ENCODE measurements around the gene RGS19. TPM values are rescaled to one million over a fixed set of nuclear protein-coding genes. Genes with fewer than 3 reads are reported as not detected.
A peak's percentile ranks its signal among the peaks of the same experiment; 100 is the strongest.
"Not testable (repeated sequence)": the region's sequence is repeated elsewhere in the genome, so short reads cannot be mapped to it uniquely, and the experiment has no call there.

The RGS19 gene, protein sequence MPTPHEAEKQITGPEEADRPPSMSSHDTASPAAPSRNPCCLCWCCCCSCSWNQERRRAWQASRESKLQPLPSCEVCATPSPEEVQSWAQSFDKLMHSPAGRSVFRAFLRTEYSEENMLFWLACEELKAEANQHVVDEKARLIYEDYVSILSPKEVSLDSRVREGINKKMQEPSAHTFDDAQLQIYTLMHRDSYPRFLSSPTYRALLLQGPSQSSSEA
- total RNA-seq: 1 to 10 TPM; 3.4 to 5.9 TPM
- long read RNA-seq, partial matches to known transcripts: 0 of 4 reads
- long read RNA-seq, other reads (novel, unspliced or antisense): 1 of 4 reads

DNA sequence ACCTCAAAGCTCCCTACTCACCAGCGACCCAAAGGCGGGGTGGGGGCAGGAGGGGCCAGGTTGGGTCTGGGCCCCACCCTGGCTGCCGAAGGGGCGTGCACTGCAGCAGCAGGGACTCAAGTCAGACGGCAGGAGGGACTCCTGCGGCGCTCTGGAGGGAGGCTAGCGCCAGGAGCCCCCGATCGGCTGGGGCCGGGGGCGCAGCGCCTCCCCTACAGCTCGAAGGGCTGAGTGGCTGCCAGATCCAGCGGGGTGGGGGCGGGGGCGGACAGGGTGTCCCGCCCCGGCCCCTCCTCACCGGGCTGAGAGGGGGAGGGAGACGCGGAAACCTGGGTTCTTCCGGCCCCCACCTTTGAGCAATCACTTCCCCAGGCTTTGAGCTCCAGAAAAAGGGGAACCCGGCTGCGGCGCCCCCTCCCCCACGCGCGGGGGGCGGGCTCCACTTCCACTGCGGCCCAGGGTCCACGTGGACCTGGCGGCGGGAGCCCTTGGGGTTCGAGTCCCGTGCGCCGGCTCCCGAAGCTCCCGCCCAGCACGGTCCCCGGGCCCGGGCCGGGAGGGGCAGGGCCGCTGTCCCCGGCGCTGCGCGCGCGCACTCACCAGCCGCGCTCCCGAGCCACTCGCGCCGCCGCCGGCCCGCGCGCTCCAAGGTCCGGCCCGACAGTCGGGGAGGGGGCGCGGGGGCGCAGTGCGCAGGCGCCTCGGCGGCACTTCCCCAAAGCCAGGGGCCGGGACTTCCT, at the start of gene RGS19:
Gene RGS19, minus strand, starts transcription at position 246 of the 740 bp plus-strand sequence. CDS start 2,632 bp downstream, outside the sequence.
- ATAC-seq (peak; percentile 59), DNase-seq (peak; percentile 59 to 77)
- intact Hi-C loops (cut with DNase I, micrococcal nuclease): no loop called here

DNA sequence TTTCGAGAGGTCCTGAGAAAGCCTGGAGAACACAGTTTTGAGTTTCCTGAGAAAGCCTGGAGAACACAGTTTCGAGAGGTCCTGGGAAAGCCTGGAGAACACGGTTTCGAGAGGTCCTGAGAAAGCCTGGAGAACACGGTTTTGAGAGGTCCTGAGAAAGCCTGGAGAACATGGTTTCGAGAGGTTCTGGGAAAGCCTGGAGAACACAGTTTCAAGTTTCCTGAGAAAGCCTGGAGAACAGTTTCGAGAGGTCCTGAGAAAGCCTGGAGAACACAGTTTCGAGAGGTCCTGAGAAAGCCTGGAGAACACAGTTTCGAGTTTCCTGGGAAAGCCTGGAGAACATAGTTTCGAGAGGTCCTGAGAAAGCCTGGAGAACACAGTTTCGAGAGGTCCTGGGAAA, 44.2 kb upstream of the RGS19 start:
- intact Hi-C loops (cut with DNase I, micrococcal nuclease); DNase-seq; ATAC-seq: not testable (repeated sequence)

DNA sequence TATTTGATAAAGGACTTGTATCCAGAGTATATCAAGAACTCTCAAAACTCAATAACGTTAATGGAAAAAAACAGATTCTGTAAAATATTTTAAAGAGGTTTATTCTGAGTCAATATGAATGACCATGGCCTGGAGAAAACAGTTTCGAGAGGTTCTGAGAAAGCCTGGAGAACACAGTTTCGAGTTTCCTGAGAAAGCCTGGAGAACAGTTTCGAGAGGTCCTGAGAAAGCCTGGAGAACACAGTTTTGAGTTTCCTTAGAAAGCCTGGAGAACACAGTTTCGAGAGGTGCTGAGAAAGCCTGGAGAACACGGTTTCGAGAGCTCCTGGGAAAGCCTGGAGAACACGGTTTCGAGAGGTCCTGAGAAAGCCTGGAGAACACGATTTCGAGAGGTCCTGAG, 43.6 kb upstream of the RGS19 start:
- ATAC-seq; DNase-seq; intact Hi-C loops (cut with DNase I, micrococcal nuclease): not testable (repeated sequence)

DNA sequence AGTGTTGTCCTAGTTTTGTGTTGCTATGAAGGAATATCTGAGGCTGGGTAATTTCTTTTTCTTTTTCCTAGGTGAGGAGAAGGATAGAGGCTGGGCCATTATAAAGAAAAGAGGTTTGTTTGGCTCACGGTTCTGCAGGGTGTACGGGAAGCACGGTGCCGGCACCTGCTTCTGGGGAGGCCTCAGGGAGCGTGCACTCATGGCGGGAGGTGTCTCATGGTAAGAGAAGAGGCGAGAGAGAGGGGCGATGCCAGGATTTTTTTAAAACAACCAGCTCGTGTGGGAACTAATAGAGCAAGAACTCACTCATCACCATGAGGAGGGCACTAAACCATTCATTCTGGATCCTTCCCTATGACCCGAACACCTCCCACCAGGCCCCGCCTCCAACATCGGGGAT, 42.3 kb upstream of the RGS19 start:
- DNase-seq (no peak), ATAC-seq (no peak)
- intact Hi-C loops (cut with DNase I, micrococcal nuclease): no loop called here

DNA sequence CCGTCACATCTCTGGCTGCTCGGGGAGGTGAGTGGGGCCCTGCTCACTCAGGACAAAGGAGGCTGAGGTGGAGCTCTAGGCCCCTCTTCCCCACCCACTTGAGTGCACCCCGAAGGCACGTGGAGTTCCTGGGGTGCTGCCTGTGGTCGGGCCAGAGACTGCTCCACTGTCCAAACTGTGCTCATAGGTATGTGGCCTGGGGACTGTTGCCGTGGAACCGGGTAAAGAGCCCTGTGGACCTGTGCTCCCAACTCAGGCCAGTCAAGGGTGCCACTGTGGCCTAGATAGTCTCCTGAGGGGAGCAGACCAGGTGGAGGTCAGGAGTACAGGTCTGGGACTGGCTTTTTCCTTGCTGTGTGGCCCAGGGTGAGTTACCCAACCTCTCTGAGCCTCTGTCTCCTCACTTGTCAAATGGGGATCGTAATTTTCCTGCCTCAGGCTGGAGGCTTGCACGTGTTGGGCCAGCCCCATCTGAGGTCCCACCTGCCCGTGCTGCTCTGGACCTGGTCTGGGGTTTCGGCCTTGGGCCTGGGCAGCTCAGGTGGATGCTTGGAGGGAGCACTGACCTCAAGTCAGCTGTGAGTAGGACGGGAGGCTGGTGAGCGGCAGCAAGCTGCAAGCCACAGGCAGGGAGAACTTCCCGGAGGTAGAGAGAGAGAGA, 40.5 kb upstream of the RGS19 start:
- ATAC-seq: peak; percentile 16
- intact Hi-C loops (cut with DNase I, micrococcal nuclease): no loop called here
- peak in 1 of 2 donors; percentile 14 for DNase-seq

DNA sequence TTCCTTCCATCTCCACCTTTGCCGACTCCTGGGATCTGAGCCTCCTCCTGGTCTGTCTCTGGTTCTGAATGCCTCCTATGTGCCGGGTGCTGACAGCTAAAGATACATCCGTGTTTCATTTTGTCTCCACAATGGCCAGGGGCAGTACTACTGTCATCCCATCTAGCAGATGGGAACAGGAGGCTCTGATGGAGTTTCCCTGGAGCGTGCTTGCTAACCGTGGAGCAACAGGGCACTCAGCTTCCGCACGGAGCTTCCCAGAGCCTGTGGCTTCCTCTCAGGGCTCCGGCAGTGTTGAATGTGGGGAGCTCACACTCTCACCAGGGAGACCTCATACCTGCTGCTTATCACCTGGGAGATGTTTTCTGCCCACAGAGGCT, 40.0 kb upstream of the RGS19 start:
- intact Hi-C loops (cut with DNase I, micrococcal nuclease): no loop called here
- ATAC-seq (no peak), DNase-seq (no peak)

DNA sequence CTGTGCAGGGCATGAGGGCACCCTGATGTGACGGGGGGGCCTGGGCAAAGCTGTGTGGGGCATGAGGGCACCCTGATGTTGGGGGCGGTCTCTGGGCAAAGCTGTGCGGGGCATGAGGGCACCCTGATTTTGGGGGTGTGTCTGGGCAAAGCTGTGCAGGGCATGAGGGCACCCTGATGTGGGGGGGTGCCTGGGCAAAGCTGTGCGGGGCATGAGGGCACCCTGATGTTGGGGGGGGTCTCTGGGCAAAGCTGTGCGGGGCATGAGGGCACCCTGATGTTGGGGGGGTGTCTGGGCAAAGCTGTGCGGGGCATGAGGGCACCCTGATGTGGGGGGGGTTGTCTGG, 38.1 kb upstream of the RGS19 start:
- ATAC-seq; DNase-seq; intact Hi-C loops (cut with DNase I, micrococcal nuclease): not testable (repeated sequence)

DNA sequence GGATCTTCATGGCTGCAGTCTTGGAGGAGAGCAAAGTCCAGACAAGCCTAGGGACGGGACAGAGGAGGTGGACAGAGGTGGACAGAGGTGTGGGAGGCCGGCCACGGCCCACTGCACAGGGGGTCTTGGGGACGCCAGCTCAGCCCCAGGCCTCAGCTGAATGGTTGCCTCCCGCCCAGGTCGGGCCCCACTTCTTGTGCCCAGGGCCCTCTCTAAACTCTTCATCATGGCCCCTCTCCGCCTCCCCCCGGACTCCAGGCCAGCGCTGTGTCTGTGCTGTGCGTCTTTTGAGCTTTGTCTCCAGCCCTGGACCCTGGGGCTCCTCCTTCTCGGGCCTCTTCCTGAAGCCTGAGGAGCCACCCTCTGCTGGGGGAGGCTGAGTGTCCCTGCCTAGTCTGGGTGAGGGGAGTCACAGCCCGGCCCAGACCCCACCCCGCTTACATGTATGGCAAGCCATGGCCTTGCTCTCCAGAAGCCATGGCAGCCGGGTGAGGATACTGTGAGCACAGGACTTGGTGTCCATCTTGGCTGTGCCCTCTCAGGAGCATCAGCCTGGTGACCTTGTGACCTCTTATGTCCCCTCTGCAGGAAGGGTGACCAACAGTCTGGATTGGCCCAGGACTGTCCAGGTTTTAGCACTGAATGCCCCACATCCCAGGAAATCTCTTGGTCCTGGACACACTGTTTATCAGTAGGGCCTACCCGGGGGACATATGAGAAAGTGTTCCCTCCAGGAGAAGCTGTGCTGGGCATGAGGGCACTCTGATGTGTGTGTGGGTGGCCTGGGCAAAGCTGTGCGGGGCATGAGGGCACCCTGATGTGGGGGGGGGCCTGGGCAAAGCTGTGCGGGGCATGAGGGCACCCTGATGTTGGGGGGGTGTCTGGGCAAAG, 37.5 kb upstream of the RGS19 start:
- intact Hi-C loops (cut with DNase I, micrococcal nuclease): no loop called here
- peak in 1 of 2 donors; percentile 17 for DNase-seq
- no peak for ATAC-seq

DNA sequence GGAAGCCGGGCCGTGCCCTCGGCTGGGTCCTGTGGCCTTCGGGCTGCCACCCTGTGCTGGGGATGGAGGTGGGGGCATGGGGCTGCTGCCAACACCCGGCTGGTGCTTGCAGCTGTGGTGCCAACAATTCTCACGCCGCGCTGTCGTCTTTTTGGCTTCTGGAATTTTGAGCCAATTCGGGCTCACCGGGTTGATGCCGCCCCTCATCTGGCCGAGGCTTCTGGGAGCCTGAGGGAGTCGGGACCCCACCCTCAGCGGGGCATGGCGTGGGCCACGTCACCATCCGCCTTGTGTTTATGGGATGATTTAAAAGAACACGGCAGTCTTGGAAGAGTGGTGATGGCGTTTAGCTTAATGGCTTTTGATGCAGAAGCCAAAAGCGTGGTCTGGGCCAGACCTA, 36.7 kb upstream of the RGS19 start:
- no peak for ATAC-seq
- intact Hi-C loops (cut with DNase I, micrococcal nuclease): no loop called here
- DNase-seq: no peak

DNA sequence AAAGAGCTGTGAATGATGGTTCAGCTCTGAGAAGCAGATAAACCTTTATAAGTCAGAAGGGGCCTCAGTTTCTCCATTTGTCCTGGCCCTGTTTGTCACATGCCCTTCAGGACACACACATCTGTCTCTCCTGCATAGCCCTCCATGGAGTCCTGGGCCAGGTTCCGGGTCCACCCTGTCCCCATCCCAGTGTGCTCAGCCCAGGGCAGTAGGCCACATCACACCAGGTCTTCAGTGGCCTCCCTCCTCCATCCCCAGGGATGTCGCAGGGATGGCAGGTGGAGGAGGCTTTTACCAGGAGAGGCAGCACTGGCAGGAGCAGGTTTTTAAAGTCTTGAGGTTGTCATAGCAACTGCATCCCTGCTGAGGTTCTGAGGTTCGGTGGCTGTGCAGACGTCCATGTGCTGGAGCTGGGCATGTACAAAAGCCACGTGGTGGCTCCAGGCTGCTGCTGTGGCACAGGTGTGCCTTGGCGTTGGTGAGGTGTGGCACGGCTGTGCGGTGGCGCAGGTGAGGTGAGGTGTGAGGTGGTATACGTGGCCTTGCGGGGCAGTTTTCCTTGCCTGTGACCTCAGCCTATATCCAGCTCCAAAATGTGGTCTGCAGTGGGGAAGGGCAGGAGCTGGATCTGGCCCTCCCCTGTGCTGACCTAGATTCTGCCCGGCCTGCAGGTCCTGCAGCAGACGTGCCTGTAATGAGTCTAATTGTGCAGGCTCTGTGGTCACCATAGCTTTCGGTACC, 36.0 kb upstream of the RGS19 start:
- DNase-seq: peak in 1 of 2 donors; percentile 16
- ATAC-seq: no peak
- intact Hi-C loops (cut with DNase I, micrococcal nuclease): no loop called here

DNA sequence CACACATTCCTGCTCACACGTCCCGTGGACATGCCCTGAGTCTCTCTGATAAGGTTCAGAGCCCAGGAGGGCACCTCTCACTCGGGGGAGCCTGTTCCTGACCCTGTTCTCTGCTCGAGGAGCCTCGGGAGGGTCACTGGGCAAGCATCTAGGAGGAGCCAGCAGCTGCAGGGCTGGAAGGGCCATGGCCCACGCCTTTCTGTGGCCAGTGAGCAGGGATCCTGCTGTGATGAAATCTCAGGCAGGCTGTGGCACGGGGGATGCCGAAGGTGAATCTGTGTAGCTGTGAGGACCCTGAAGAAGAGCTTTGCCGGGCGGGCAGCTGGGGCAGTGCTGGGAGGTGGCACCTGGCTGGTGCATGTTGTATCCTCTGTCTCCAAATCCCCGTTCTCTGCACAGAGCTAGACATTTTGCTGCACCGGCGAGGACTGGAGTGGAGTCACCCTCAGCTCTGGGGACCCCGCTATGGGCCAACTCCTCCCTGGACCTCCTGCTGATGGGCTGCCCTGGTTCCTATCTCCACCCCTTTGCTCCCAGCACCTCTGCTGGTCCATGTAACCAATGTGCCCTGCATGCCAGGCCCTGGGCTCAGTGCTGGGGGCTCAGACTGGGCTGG, 35.1 kb upstream of the RGS19 start:
- intact Hi-C loops (cut with DNase I, micrococcal nuclease): no loop called here
- DNase-seq (peak in 1 of 2 donors; percentile 14), ATAC-seq (no peak)

DNA sequence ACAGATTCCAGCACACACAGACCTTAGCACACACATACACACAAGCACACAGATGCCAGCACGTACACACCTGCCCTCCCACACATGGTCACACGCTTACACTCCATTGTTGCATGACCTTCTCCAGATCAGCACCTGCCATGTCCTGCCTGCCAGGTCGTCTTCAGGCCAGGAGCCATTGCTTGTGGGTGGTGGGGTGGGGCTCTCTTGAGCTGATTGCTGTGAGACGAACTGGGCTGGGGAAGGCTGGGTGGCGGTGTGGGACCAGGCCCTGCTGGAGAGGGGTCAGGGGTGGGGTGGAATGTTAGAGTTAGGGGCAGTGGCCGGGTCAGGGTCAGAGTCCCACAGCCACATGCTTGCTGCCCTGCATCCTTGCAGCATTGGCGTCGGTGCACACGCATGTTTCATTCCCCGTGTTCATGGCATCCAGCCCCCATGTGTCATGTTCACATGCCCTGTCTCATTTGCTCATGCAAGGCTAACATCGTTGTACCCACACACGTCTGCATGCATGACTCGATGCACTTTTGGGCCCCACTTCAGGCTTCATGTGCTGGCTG, 34.6 kb upstream of the RGS19 start:
- DNase-seq (peak in 1 of 2 donors; percentile 10), ATAC-seq (no peak)
- intact Hi-C loops (cut with DNase I, micrococcal nuclease): no loop called here

DNA sequence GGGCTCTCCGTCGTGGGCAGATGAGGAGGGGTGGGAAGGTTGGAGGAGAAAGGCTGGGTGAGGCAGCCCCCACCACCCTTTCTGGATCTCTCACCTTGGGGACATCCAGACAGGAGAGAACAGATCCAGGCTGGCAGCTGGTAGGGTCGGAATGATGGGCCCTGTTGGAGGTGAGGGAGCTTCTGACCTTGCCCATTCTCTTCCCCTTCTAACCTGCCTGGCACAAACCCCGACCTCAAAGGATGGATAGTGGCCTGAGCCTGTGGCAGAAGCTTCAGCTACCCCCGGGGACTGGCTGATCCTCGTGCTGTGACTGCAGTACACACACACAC, 34.1 kb upstream of the RGS19 start:
- DNase-seq (no peak), ATAC-seq (no peak)
- intact Hi-C loops (cut with DNase I, micrococcal nuclease): no loop called here

DNA sequence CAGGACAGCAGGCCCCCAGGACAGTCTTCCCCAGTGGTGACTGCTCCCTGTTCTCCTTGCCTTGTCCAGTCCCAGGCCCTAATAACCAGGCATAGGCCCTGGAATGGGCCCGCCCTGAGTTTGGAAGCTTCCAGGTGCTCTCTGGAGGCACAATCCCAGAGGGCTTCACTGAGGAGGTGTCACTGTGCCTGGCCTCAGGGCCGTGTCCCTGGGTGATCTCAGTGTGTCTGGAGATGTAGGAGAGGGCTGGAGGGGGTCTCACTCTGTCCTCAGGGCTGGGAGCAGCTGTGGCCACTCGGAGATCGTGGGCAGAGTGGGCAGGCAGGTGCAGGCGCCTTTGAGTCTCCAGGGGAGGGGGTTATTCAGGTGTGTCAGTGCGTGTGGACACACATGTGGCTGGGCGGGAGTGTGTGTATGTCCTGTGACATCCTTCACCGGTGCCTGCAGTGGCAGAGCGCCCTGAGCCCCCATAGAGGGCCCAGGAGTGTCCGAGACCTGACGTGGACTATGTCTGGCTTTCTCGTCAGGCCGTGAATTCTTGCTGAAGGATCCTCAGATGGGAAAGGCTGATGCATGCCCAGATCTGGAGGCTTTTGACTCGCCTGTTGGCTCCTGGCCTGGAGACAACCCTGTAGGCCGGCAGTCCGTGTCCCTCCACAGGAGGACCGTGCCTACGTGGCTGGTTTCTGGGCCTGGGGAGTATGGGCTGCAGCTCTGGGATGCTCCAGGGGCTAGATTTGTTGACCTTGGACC, 33.5 kb upstream of the RGS19 start:
- ATAC-seq (no peak), DNase-seq (peak in 1 of 2 donors; percentile 11)
- intact Hi-C loops (cut with DNase I, micrococcal nuclease): no loop called here

DNA sequence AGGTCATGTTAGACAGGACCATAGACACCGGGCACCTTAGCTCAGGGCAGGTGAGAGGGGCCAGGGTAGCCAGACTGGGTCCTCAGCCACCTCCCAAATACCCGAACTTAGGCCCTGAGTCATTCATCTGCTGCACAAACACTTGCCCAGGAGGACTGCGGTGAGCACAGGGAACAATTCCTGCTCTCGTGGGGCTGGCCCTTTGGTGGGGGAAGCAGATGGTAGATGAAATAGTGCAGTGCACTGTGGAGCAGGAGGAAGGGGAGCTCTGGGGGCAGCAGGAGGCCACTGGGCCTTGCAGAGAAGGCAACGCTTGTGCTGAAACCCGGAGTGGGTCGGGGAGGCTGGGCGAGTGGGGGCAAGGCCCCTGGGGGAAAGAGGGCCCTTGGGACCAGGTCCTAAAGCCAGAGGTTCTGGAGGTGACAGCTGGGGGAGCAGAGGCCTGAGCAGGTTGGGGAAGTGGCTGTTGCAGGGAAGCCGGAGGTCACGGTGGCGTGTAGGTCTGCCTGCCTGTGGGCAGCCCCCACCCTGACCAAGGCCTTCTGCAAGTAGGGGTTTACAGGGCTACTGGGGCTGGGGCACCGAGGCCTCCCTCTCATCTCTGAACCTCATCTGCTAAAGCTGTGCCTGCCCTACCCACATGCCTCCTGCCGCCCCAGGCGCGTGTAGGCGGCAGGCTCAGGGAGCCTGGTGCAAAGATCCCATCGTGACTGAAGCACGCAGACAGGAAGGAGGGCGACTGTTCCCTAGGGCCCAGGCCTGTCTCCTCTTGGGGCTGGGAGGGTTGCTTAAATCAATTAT, 32.7 kb upstream of the RGS19 start:
- ATAC-seq: no peak
- peak in 1 of 2 donors; percentile 9 for DNase-seq
- intact Hi-C loops (cut with DNase I, micrococcal nuclease): no loop called here

DNA sequence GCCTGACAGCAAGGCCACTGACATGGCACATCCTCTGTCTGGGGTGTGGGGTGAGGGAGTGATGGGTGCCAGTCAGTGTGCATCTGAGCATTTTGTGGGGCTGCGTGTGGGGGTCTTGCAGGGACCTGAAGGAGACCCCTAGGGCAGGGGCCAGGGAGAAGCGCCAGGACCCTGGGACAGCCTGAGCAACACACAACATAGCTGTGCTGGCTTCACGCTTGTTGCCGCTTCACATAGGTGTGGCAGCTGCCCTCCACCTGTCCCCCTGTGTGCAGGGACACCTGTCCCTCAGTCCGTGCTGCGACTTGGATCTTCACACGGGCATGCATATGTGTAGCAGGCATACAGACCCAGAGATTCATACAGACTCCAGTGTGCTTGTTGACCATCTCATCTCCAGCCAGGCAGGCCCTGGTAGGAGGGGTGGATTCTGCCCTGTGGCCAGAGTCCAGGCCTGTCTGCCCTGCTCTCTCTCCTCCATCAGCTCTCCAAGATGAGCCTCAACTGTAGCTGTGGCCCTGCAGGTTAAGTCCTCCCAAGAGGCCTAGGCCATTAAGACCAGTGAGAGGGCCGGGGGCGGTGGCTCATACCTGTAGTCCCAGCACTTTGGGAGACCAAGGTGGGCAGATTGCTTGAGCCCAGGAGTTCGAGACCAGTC, 31.2 kb upstream of the RGS19 start:
- peak in 1 of 2 donors; percentile 18 for DNase-seq
- ATAC-seq: no peak
- intact Hi-C loops (cut with DNase I, micrococcal nuclease): no loop called here
